SIG-M5 (cell line): Measurements from ENCODE around the gene CD5L.

Source experiments
- DNase-seq: peaks from one replicate; lab custom pipeline; 2025; lab: John Stamatoyannopoulos, UW

The CD5L gene

DNA sequence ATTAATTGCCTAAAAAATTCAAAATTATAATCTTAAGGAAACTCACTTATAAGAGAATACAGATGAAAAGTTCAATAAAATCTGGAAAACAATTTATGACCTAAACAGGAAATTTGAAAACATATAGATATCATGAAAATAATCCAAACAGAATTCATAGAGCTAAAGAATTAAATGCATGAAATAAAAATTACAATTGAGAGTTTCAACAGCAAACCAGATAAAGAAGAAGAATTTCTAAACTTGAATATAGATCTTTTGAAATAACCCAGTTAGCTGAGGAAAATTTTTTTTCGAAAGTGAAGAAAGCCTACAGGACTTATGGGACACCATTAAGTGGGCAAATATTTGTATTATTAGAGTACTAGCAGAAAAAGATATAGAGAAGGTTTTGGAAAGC lies 28.3 kb downstream of the CD5L start:
- DNase-seq: no peak

DNA sequence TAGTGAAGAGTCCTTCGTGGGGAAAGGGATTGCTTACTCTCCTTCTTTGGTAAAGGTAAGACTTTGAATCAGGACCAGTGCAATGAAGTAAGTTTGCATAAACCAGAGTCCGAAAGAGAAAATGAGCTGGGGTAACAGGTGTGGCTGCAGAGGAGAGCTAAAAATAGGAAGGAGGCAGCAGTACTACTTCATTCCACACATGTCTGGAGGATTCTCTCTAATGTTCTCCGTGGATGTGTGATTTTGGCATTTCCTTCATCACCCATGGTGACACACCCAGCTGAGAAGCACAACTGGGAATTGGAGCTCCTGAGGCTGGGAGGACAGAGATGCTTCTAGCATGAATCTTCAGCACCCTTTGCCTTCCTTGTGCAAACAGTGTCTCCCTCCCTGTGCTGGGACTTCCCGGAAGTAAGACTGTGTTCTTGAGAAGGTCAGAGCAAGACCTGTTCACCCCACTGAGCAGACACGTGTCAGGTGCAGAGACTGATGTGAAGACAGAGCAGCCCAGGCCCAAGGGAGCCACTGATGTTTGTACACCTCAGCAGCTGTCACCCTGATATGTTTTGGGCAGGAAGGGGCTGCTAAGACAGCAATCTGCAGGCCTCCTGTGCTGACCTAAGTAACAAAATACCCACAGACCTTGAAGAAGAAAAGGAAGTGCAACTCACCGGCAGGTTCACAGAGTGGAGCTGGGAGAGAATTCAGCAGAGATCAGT lies 35.0 kb downstream of the CD5L start:
- DNase-seq: no peak

DNA sequence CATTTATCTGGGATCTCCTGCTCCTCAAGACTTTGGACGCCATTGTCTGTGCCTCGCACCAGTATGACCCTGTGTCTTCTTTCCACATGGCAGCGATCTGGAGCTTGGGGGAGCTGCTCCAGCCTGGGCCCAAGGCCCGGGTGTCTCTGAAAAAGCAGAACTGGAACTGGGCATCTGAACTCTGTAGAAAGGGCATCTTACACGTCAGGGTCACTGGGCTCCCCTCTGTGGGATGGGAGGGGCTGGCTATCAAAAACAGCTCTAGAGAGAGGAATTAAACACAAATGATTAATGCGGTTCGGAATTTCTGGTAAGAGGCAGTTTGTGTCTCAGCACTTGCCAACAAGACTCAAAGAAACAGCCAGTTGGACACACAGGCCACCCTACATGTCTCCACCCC lies 37.8 kb downstream of the CD5L start:
- no peak for DNase-seq

DNA sequence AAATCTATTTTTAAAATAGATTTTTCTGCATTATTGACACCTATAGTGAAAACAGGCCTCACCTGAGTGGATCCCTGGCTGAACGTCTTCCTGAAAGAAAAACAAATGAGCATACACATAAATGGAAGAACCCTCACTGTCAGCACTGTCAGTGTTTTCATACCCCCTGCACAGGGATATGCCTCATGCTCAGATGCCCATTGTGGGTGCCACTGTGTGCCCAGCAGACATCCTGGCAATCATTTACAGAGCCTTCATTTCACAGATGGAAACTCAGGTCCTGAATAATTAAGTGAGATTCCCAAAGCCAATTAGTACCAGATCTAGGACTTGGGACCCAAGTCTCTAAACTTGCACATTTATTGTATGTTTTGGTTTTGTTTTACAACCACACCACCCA lies 41.6 kb downstream of the CD5L start:
- DNase-seq: no peak

DNA sequence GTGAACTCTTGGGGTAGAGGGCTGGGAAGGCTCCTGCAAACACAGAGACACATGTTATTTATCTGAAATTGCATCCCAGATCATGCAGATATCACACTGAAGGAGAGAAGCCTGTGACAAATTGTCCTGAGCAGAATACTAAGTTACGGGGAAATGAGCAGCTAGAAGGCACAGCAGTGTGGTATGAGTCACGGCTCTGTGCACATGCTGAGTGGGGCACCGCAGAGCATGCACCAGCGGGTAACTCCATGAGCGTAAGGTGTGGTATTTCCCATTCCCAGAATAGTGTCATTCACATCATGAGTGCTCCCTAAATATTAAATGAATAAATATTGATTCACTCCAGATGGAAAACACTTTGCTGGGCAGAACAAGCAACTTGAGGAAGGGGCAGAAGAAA lies 43.4 kb downstream of the CD5L start:
- no peak for DNase-seq

DNA sequence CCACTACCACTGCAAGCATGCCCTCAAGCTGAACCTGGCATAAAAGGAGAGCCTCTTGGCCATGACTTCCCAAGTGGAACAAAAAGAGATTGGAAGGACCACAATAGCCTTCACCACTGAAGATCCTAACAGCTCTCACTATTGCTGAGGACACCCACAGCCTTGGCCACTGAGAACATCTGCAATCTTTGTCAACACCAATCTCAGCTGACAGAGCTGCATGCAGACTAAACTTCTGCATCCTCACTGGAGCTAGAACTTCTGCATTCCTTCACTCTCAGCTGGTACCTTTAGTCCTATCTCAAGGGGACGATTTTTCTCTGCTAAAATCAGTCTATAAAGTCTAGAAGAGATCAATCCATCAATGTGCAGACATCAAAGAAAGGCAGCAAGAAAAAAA lies 56.4 kb downstream of the CD5L start:
- no peak for DNase-seq

DNA sequence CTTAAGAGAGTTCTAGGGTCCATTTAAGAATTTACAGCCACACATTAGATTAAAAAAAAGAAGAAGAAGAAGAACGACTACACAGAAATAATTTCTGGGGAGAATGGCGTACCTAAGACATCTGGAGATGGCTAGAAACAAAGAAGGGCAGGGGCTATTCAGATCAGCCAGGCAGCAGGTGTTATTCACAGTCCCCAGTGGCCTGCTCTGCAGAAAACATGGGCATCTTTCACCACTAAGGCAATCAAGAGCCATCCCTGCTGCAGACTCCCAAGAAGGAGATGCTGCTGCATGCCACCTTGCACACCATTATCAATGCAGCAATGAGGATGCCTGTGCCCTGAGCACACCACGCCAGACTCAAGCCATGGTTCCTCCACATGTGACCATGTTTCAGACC lies 56.8 kb downstream of the CD5L start:
- DNase-seq: no peak

DNA sequence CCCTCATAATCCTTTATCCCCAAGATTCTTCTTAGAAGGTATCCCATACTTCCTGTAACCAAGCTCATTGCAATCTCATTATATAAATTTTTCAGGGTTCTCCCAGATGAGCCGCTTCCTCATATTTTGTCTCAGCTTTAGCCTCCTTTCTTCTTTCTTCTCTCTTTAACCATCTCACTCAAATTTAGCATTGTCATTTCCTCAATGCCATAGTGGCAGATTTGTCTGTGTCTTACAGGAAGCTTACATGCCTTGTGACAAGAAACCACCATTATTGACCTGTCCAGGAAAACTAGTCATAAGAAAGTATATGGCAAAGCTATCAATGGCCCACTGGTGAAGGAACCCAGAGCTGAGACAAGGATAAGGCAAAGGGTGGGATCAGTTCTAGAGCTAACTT lies 58.7 kb downstream of the CD5L start:
- DNase-seq: no peak

DNA sequence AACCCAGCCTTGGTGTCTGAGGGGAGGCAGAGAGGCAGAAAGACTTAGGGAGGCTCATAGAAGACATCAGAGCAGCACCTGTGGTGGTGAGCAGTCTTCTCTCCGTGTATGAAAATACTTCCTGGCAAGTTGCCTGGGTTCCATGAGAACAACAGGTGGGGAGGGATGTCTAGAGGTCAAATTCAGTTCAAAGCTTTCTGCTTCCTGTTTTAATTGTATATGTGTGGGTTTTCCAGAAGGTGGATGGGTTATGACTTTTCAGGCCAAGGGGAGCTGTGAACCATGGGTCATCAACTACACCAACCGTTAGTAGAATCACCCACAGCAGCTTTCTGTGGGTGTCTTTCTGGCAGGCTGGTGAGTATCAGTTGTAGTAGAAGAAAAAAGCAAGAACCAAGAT lies 60.6 kb downstream of the CD5L start:
- no peak for DNase-seq
